ENCODE data around the gene BRMS1L. TPM values are rescaled to one million over a fixed set of nuclear protein-coding genes. Genes with fewer than 3 reads are reported as not detected.

Gene BRMS1L
- total and polyA plus RNA-seq, 2 of the 13 experiments (the other 11 are each of a cell fraction or from before 2014, with no cell fraction given) = 21.1 to 23.8 TPM

DNA sequence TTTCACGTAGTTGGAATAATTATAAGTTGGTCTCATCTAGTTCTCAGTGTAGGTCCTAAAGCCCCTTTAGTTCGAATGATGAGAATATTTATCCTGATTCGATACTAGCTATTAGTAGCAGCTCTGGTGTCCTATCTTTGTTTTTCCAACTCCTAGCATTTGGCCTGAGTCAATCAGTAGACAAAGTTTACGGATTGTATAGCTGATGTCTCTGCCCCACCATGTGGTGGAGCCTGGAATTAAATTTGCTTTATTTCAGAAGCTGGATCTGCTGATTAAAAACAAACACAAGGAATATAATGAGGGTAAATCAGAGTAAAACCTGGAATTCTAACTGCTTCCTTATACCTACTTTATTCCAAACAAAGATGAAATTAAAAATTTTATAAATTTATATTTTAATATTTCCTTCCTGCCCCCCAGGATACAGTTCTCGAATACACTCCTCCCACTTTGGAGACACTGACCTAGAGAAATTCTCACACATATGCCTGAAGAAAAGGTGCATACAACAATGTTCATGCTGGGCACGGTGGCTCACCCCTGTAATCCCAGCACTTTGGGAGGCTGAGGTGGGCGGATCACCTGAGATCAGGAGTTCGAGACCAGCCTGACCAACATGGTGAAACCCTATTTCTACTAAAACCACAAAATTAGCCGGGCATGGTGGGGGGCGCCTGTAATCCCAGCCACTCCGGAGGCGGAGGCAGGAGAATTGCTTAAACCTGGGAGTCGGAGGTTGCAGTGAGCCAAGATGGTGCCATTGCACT, 7.6 kb upstream of the BRMS1L start (continued):
- TF ChIP-seq, protein P1, sequence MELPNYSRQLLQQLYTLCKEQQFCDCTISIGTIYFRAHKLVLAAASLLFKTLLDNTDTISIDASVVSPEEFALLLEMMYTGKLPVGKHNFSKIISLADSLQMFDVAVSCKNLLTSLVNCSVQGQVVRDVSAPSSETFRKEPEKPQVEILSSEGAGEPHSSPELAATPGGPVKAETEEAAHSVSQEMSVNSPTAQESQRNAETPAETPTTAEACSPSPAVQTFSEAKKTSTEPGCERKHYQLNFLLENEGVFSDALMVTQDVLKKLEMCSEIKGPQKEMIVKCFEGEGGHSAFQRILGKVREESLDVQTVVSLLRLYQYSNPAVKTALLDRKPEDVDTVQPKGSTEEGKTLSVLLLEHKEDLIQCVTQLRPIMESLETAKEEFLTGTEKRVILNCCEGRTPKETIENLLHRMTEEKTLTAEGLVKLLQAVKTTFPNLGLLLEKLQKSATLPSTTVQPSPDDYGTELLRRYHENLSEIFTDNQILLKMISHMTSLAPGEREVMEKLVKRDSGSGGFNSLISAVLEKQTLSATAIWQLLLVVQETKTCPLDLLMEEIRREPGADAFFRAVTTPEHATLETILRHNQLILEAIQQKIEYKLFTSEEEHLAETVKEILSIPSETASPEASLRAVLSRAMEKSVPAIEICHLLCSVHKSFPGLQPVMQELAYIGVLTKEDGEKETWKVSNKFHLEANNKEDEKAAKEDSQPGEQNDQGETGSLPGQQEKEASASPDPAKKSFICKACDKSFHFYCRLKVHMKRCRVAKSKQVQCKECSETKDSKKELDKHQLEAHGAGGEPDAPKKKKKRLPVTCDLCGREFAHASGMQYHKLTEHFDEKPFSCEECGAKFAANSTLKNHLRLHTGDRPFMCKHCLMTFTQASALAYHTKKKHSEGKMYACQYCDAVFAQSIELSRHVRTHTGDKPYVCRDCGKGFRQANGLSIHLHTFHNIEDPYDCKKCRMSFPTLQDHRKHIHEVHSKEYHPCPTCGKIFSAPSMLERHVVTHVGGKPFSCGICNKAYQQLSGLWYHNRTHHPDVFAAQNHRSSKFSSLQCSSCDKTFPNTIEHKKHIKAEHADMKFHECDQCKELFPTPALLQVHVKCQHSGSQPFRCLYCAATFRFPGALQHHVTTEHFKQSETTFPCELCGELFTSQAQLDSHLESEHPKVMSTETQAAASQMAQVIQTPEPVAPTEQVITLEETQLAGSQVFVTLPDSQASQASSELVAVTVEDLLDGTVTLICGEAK (IDR thresholded peaks at IDR 0.05) = no peak
- TF ChIP-seq, protein P1 (CRISPR knock-in tag; IDR thresholded peaks at IDR 0.05) = no peak
- TF ChIP-seq, protein P2, sequence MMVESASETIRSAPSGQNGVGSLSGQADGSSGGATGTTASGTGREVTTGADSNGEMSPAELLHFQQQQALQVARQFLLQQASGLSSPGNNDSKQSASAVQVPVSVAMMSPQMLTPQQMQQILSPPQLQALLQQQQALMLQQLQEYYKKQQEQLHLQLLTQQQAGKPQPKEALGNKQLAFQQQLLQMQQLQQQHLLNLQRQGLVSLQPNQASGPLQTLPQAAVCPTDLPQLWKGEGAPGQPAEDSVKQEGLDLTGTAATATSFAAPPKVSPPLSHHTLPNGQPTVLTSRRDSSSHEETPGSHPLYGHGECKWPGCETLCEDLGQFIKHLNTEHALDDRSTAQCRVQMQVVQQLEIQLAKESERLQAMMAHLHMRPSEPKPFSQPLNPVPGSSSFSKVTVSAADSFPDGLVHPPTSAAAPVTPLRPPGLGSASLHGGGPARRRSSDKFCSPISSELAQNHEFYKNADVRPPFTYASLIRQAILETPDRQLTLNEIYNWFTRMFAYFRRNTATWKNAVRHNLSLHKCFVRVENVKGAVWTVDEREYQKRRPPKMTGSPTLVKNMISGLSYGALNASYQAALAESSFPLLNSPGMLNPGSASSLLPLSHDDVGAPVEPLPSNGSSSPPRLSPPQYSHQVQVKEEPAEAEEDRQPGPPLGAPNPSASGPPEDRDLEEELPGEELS (CRISPR knock-in tag; IDR thresholded peaks at IDR 0.05) = no peak
- TF ChIP-seq SOX13 (IDR thresholded peaks at IDR 0.05) (no peak), SOX13 (CRISPR knock-in tag; conservative IDR thresholded peaks at IDR 0.05 in 1 of 2, IDR thresholded peaks at IDR 0.05 in 1 of 2) (0 out of 4 replicates have a peak, but pooled peaks of 1 of the 2 experiments have one; percentile 14), HOXA9 (CRISPR knock-in tag; IDR thresholded peaks at IDR 0.05; ENCODE audit: borderline replicate concordance) (no peak), MAZ (IDR thresholded peaks at IDR 0.05; ENCODE audit: borderline replicate concordance, low read depth, low read length) (no peak; the same call in 1 of the 2 replicates), MAZ (CRISPR knock-in tag; IDR thresholded peaks at IDR 0.05; ENCODE audit: low read depth) (0 out of 2 replicates have a peak, but pooled peaks have one; percentile 13), ZNF577 (CRISPR knock-in tag; IDR thresholded peaks at IDR 0.05; ENCODE audit: borderline replicate concordance, low read depth) (no peak), ZNF761 (CRISPR knock-in tag; conservative IDR thresholded peaks at IDR 0.05) (no peak), NFE2L1 (CRISPR knock-in tag; IDR thresholded peaks at IDR 0.05; ENCODE audit: borderline replicate concordance) (no peak), ZFP37 (CRISPR knock-in tag; IDR thresholded peaks at IDR 0.05; ENCODE audit: borderline replicate concordance) (no peak), ZNF460 (CRISPR knock-in tag; IDR thresholded peaks at IDR 0.05; ENCODE audit: borderline replicate concordance) (no peak; the same call in 1 of the 2 replicates), ARID2 (CRISPR knock-in tag; IDR thresholded peaks at IDR 0.05; ENCODE audit: borderline replicate concordance) (no peak), MBD4 (IDR thresholded peaks at IDR 0.05; ENCODE audit: borderline replicate concordance, low read length) (no peak), ZNF570 (CRISPR knock-in tag; IDR thresholded peaks at IDR 0.05; ENCODE audit: borderline replicate concordance) (no peak)
- TF ChIP-seq, protein P3, sequence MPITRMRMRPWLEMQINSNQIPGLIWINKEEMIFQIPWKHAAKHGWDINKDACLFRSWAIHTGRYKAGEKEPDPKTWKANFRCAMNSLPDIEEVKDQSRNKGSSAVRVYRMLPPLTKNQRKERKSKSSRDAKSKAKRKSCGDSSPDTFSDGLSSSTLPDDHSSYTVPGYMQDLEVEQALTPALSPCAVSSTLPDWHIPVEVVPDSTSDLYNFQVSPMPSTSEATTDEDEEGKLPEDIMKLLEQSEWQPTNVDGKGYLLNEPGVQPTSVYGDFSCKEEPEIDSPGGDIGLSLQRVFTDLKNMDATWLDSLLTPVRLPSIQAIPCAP (CRISPR knock-in tag; IDR thresholded peaks at IDR 0.05; ENCODE audit: low read depth) = no peak

All from HepG2 (cell line).